ENCODE results near the gene NAA16.
"Not testable (repeated sequence)": the region's sequence is repeated elsewhere in the genome, so short reads cannot be mapped to it uniquely, and the experiment has no call there.

NAA16 gene

GRCh38 chr13:41420146-41420545 is 109.1 kb downstream of the NAA16 start:
- H3K4me3 ChIP-seq (ENCODE audit: insufficient read depth, low read depth, low read length) = no peak overlapping the region
- 87 to 90% methylated on average over 3 of the region's 4 CpGs for WGBS, 2 experiments
- no peaks in the 10 kb centered on the region for H3K4me1 ChIP-seq (ENCODE audit: control insufficient read depth, insufficient read depth, low read length)
- H3K9me3 ChIP-seq (ENCODE audit: control insufficient read depth, low read length) = no peaks in the 10 kb centered on the region
- H3K27ac ChIP-seq (ENCODE audit: insufficient read depth, low read depth, low read length, poor library complexity, severe bottlenecking) = no peak overlapping the region
- no peaks in the 10 kb centered on the region for H3K27me3 ChIP-seq (ENCODE audit: control insufficient read depth, insufficient read depth, low read length, poor library complexity, severe bottlenecking)
- H3K36me3 ChIP-seq (ENCODE audit: control insufficient read depth, insufficient read depth, low read length) = no peaks in the 10 kb centered on the region

DNA sequence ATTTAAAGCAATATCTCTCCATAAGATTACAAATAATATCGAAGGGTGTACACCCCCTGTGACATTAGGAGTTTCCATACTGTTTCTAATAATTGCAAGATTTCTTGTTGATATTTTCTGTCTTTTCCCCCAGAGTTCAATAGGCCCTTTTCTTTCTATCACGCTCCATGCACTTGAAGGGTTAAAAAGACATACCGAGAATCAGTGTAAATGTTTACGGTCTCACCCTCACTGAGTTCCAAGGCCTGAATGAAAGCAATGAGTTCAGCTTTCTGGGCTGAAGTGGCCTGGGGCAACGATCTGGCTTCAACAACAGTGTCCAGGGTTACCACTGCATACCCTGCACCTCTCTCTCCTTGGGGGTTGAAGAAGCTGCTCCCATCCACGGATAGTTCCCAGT is 110.3 kb downstream of the NAA16 start:
- H3K27me3 ChIP-seq (ENCODE audit: control insufficient read depth, insufficient read depth, low read length, poor library complexity, severe bottlenecking); H3K4me3 ChIP-seq (ENCODE audit: insufficient read depth, low read depth, low read length); H3K9me3 ChIP-seq (ENCODE audit: control insufficient read depth, low read length); H3K4me1 ChIP-seq (ENCODE audit: control insufficient read depth, insufficient read depth, low read length); H3K27ac ChIP-seq (ENCODE audit: insufficient read depth, low read depth, low read length, poor library complexity, severe bottlenecking); H3K36me3 ChIP-seq (ENCODE audit: control insufficient read depth, insufficient read depth, low read length): not testable (repeated sequence)
- WGBS, 2 experiments = 69 to 74% methylated on average over 5 to 6 of the region's 6 CpGs

DNA sequence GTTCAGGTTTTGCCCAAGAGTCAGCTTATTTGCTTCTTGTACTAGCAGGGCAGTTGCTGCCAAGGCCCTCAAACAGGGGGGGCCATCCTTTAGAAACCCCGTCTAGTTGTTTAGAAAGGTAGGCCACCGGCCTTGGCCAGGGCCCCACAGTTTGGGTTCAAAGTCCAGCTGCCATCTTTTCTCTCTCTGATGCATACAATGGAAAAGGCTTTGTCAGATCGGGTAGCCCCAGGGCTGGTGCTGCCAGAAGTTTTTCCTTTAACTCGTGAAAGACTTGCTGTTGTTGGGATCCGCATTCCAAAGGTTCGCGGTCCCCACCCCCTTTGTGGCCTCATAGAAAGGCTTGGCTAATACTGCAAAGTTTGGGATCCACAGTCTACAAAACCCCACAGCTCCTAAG is 110.9 kb downstream of the NAA16 start:
- H3K27me3 ChIP-seq (ENCODE audit: control insufficient read depth, insufficient read depth, low read length, poor library complexity, severe bottlenecking); H3K9me3 ChIP-seq (ENCODE audit: control insufficient read depth, low read length); H3K36me3 ChIP-seq (ENCODE audit: control insufficient read depth, insufficient read depth, low read length); H3K4me3 ChIP-seq (ENCODE audit: insufficient read depth, low read depth, low read length); H3K4me1 ChIP-seq (ENCODE audit: control insufficient read depth, insufficient read depth, low read length); H3K27ac ChIP-seq (ENCODE audit: insufficient read depth, low read depth, low read length, poor library complexity, severe bottlenecking): not testable (repeated sequence)
- WGBS, 2 experiments = 59 to 63% methylated on average over 7 of the region's 7 CpGs

DNA sequence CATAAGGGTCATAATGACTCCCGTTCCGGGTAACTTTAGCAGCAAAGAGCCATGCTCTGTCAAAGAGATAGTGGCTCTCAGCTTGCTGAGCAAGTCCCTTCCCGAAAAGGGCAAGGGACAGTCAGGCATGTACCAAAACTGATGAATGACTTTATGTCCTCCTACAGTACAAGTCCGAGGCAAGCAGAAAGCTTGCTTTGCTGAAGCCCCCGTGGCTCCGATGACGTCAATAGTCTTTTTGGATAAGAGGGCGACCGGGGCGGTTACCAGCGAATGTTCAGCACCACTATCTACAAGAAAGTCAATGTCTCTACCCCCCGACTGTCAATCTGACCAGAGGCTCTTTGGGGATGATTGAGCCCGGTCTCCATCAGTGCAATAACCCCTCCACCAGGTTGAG is 112.2 kb downstream of the NAA16 start:
- H3K27me3 ChIP-seq (ENCODE audit: control insufficient read depth, insufficient read depth, low read length, poor library complexity, severe bottlenecking); H3K9me3 ChIP-seq (ENCODE audit: control insufficient read depth, low read length); H3K4me3 ChIP-seq (ENCODE audit: insufficient read depth, low read depth, low read length); H3K4me1 ChIP-seq (ENCODE audit: control insufficient read depth, insufficient read depth, low read length); H3K27ac ChIP-seq (ENCODE audit: insufficient read depth, low read depth, low read length, poor library complexity, severe bottlenecking); H3K36me3 ChIP-seq (ENCODE audit: control insufficient read depth, insufficient read depth, low read length): not testable (repeated sequence)
- WGBS, 2 experiments = 86 to 88% methylated on average over 13 of the region's 13 CpGs

- 100% methylated on average over 1 of the region's 6 CpGs for WGBS, 2 experiments
- H3K4me3 ChIP-seq (ENCODE audit: insufficient read depth, low read depth, low read length); H3K27ac ChIP-seq (ENCODE audit: insufficient read depth, low read depth, low read length, poor library complexity, severe bottlenecking); H3K4me1 ChIP-seq (ENCODE audit: control insufficient read depth, insufficient read depth, low read length); H3K27me3 ChIP-seq (ENCODE audit: control insufficient read depth, insufficient read depth, low read length, poor library complexity, severe bottlenecking); H3K36me3 ChIP-seq (ENCODE audit: control insufficient read depth, insufficient read depth, low read length); H3K9me3 ChIP-seq (ENCODE audit: control insufficient read depth, low read length): not testable (repeated sequence)
Observed at GRCh38 chr13:41424675-41425074, 113.6 kb downstream of the NAA16 start.

DNA sequence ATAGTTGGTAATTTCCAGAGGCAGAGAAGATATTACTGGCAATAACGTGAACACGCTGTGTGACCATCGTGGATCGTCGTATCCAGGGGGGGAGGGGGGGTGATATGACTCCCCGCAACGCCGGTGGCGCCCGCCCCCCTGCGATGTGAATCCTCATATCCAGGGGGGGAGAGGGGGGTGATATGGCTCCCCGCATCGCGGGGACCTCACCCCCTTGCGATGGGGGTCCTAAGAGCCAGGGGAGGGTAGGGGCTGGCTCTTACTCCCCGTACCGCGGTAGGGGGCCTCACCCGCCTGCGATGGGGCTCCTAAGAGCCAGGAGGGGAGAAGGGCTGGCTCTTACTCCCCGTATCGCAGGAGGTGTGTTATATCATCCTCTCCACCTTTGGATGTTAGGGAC is 115.0 kb downstream of the NAA16 start:
- H3K27ac ChIP-seq (ENCODE audit: insufficient read depth, low read depth, low read length, poor library complexity, severe bottlenecking) = no peak overlapping the region
- no peak overlapping the region for H3K4me3 ChIP-seq (ENCODE audit: insufficient read depth, low read depth, low read length)
- H3K9me3 ChIP-seq (ENCODE audit: control insufficient read depth, low read length) = no peaks in the 10 kb centered on the region
- H3K4me1 ChIP-seq (ENCODE audit: control insufficient read depth, insufficient read depth, low read length) = no peaks in the 10 kb centered on the region
- 81 to 83% methylated on average over 22 of the region's 22 CpGs for WGBS, 2 experiments
- H3K27me3 ChIP-seq (ENCODE audit: control insufficient read depth, insufficient read depth, low read length, poor library complexity, severe bottlenecking) = peaks cover 5% of the 10 kb centered on the region
- H3K36me3 ChIP-seq (ENCODE audit: control insufficient read depth, insufficient read depth, low read length) = no peaks in the 10 kb centered on the region
